Endothelial cell of umbilical vein (primary cell): Measurements from ENCODE around the gene MAP1B. TPM values are rescaled to one million over a fixed set of nuclear protein-coding genes. Genes with fewer than 3 reads are reported as not detected.

ENCODE experiments used
- BruUV-seq: library from RNA; stranded (reverse); fragments of 400-500 nt; replicated peaks from 2 replicates; lab custom pipeline; 2021; lab: Mats Ljungman, UMichigan
- CTCF ChIA-PET: fragments of 300-600, 350-600 bp; sonication (Branson Sonifier 250); formaldehyde crosslinking; loops from one replicate; lab custom pipeline; 2021; ENCODE audit warnings: antibody characterized with exemption, inconsistent platforms; lab: Charles Lee
- POLR2A ChIA-PET: fragments of 300-600, 350-600 bp; sonication (Branson Sonifier 250); formaldehyde crosslinking; loops from one replicate; lab custom pipeline; 2021; ENCODE audit warnings: antibody characterized with exemption, inconsistent platforms; lab: Charles Lee
- DNase-seq: peaks from one replicate; pipeline ENCODE4 v3.0.0-alpha.2; 2011; ENCODE audit warnings: low read depth, low spot score
- FAIRE-seq: peaks from 2 replicates; lab custom pipeline; 2011; peaks lifted over from hg19 to GRCh38; lab: Jason Lieb, UNC
- H2AFZ ChIP-seq: 2 replicates; pipeline ENCODE4 v1.6.0; 2012; ENCODE audit warnings: low read depth, low read length, control low read depth, inconsistent platforms
- H3K27ac ChIP-seq: 2 replicates; pipeline ENCODE4 v1.5.1; 2011; ENCODE audit warnings: low read depth, mild to moderate bottlenecking, control low read depth, low read length, moderate library complexity; ENCODE audit not compliant: insufficient read depth
- H3K27me3 ChIP-seq, 2 experiments: 2 replicates each; pipeline versions ENCODE4 v1.6.0 to v1.6.1; 2011; ENCODE audit warnings: low read length in 2 of 2, mixed read lengths in 1 of 2; ENCODE audit not compliant: control insufficient read depth in 2 of 2, insufficient read depth in 2 of 2
- H3K36me3 ChIP-seq, 2 experiments: 2 replicates in 1 of 2; 3 replicates in 1 of 2; pipeline ENCODE4 v1.5.1; 2011; ENCODE audit warnings: low read length in 2 of 2, mild to moderate bottlenecking in 1 of 2, moderate library complexity in 1 of 2; ENCODE audit not compliant: control insufficient read depth in 2 of 2, insufficient read depth in 2 of 2; ENCODE audit errors: extremely low read depth in 1 of 2
- H3K4me1 ChIP-seq: 3 replicates; pipeline ENCODE4 v1.5.1; 2011; ENCODE audit warnings: mild to moderate bottlenecking, low read length; ENCODE audit not compliant: control insufficient read depth, insufficient read depth; ENCODE audit errors: extremely low read depth
- H3K4me2 ChIP-seq: 2 replicates; pipeline ENCODE4 v1.6.1; 2011; ENCODE audit warnings: low read length, control low read depth, mixed read lengths; ENCODE audit not compliant: insufficient read depth
- H3K4me3 ChIP-seq, 3 experiments: fragments of 200-600 bp in 1 of 3; sonication (generic), shearing (Covaris generic) in 1 of 3; replicated peaks in 1 of 3; 2 replicates each; pipeline ENCODE4 v1.5.1; 2011 to 2016; ENCODE audit warnings: control low read depth in 3 of 3, low read length in 3 of 3, mild to moderate bottlenecking in 2 of 3, inconsistent platforms in 1 of 3, low read depth in 1 of 3, moderate library complexity in 1 of 3; ENCODE audit not compliant: insufficient read depth in 1 of 3
- H3K79me2 ChIP-seq: 2 replicates; pipeline ENCODE4 v1.6.0; 2012; ENCODE audit warnings: low read length, inconsistent platforms; ENCODE audit not compliant: control insufficient read depth, insufficient read depth
- H3K9ac ChIP-seq: replicated peaks from 2 replicates; pipeline ENCODE3; 2011; ENCODE audit warnings: low read length, control low read depth; ENCODE audit not compliant: insufficient read depth; ENCODE audit errors: extremely low read depth
- H3K9me1 ChIP-seq: replicated peaks from 3 replicates; pipeline ENCODE4 v1.6.0; 2011; ENCODE audit warnings: mild to moderate bottlenecking, low read length; ENCODE audit not compliant: control insufficient read depth, insufficient read depth; ENCODE audit errors: extremely low read depth
- H3K9me3 ChIP-seq: replicated peaks from 2 replicates; pipeline ENCODE4 v1.5.1; 2012; ENCODE audit warnings: low read length, inconsistent platforms; ENCODE audit not compliant: control insufficient read depth, insufficient read depth
- H4K20me1 ChIP-seq: replicated peaks from 2 replicates; pipeline ENCODE3; 2011; ENCODE audit warnings: mild to moderate bottlenecking, low read length; ENCODE audit not compliant: control insufficient read depth, insufficient read depth; ENCODE audit errors: extremely low read depth
- EZH2 ChIP-seq: IDR thresholded peaks from 2 replicates; pipeline ENCODE4 v1.6.1; 2012; ENCODE audit warnings: borderline replicate concordance, low read depth, mild to moderate bottlenecking, moderate library complexity, low read length, inconsistent platforms; ENCODE audit not compliant: severe bottlenecking
- FOS ChIP-seq: IDR thresholded peaks from 2 replicates; pipeline ENCODE4 v1.6.1; 2011; ENCODE audit warnings: mild to moderate bottlenecking, low read length, moderate library complexity, borderline replicate concordance; ENCODE audit not compliant: insufficient read depth
- GATA2 ChIP-seq: IDR thresholded peaks from 2 replicates; pipeline ENCODE4 v1.7.0; 2011; ENCODE audit warnings: low read depth, mild to moderate bottlenecking, moderate library complexity, mixed read lengths, low read length; ENCODE audit not compliant: insufficient read length, insufficient read depth
- JUN ChIP-seq: IDR thresholded peaks from 2 replicates; pipeline ENCODE4 v1.6.1; 2011; ENCODE audit warnings: borderline replicate concordance, low read depth; ENCODE audit not compliant: insufficient read length, insufficient read depth
- MYC ChIP-seq: IDR thresholded peaks from one replicate; pipeline ENCODE4 v1.6.1; 2011; ENCODE audit warnings: mild to moderate bottlenecking, low read depth, low read length
- POLR2A ChIP-seq: IDR thresholded peaks from 2 replicates; pipeline ENCODE4 v1.6.1; 2012; ENCODE audit warnings: low read depth, mild to moderate bottlenecking, control low read depth, low read length
- POLR2AphosphoS5 ChIP-seq: IDR thresholded peaks from 2 replicates; pipeline ENCODE4 v1.6.1; 2012; ENCODE audit warnings: low read depth, mild to moderate bottlenecking, control low read depth, low read length, moderate library complexity; ENCODE audit not compliant: insufficient read depth
- dilution Hi-C: fragments of 300-500 bp; cut with MboI; formaldehyde crosslinking; loops from one replicate; pipeline ENCODE4 v1.15.0; 2019; ENCODE audit warnings: low sequenced_read_pairs; ENCODE audit not compliant: extremely low pct_ligation_motif_present
- intact Hi-C: fragments of 100-400 bp; cut with micrococcal nuclease; formaldehyde crosslinking; loops from one replicate; pipeline ENCODE4 v1.10.0; 2022
- polyA plus RNA-seq, 4 experiments: library from polyadenylated mRNA; depleted of rRNA in 3 of 4; stranded (reverse) in 3 of 4; unstranded in 1 of 4; fragments of >200 nt; gene quantifications; 2 replicates each; pipeline versions ENCODE4 v1.2.1 to v1.2.3, GENCODE V29; 2011 to 2012; ENCODE audit warnings: missing spikeins in 1 of 4
- total RNA-seq: library from RNA; stranded (reverse); gene quantifications from 2 replicates; pipeline ENCODE4 v1.2.3, GENCODE V29; 2021
- TF ChIP-seq, protein P1 (sequence below): IDR thresholded peaks from 2 replicates; pipeline ENCODE4 v1.6.1; 2011; ENCODE audit not compliant: insufficient read depth, insufficient read length
- TF ChIP-seq, protein P2 (sequence below), 2 donors: IDR thresholded peaks; 1 replicate in 1 of 2; 2 replicates in 1 of 2; pipeline ENCODE4 v1.5.1; 2011; ENCODE audit warnings: low read length in 2 of 2, mild to moderate bottlenecking in 2 of 2, moderate library complexity in 2 of 2, control low read depth in 1 of 2, inconsistent platforms in 1 of 2, low read depth in 1 of 2; ENCODE audit not compliant: insufficient read depth in 1 of 2; ENCODE audit errors: extremely low read depth in 1 of 2

Gene MAP1B
- total and polyA plus RNA-seq, 2 donors (not counting 3 experiments of a cell fraction or from before 2014, with no cell fraction given), result 55.9 to 263 TPM

- FAIRE-seq (no peak), DNase-seq (no peak)
- Histone ChIP-seq H3K9ac (no peak overlapping the region), H3K4me3 (no peak overlapping the region), H3K9me1 (no peaks in the 10 kb centered on the region), H3K79me2 (peaks cover 4% of the 10 kb centered on the region), H3K4me1 (peaks cover 37% of the 10 kb centered on the region), H4K20me1 (no peaks in the 10 kb centered on the region), H3K9me3 (no peaks in the 10 kb centered on the region), H3K27ac (no peak overlapping the region), H3K27me3 (no peaks in the 10 kb centered on the region), H3K4me2 (no peak overlapping the region), H3K36me3 (peaks cover 22 to 43% of the 10 kb centered on the region in 2 experiments), H2AFZ (no peak overlapping the region)
- ChIA-PET POLR2A (no interaction called here), CTCF (interaction anchor here (1.0 to 3.9 kb wide), 3 partner anchors 35 to 73 kb away, joined by 3 to 35 read pairs (median 11); no protein-coding TSS in a partner anchor)
- intact Hi-C loops (no loop called here), dilution Hi-C loops (no loop called here)
- no TSS peak for BruUV-seq
- TF ChIP-seq GATA2 (no peak), POLR2AphosphoS5 (no peak), EZH2 (no peak), MYC (no peak), POLR2A (no peak)
Observed at GRCh38 chr5:72206994-72207393, 99.7 kb downstream of the MAP1B start.

- intact Hi-C loops, result no loop called here
- POLR2A ChIA-PET, result interaction anchor here (0.9 kb wide), 2 partner anchors 20 to 100 kb away, joined by 3 read pairs; no protein-coding TSS in a partner anchor
Observed at GRCh38 chr5:72208324-72208926, 101.2 kb downstream of the MAP1B start.

More at GRCh38 chr5:72208324-72208926, 101.2 kb downstream of the MAP1B start:
- Histone ChIP-seq H3K27ac (no peak overlapping the region), H3K79me2 (peaks cover 3% of the 10 kb centered on the region), H3K4me2 (no peak overlapping the region), H4K20me1 (no peaks in the 10 kb centered on the region), H3K9ac (no peak overlapping the region), H3K36me3 (peaks cover 19 to 34% of the 10 kb centered on the region in 2 experiments), H2AFZ (no peak overlapping the region), H3K27me3 (no peaks in the 10 kb centered on the region), H3K4me3 (no peak overlapping the region), H3K4me1 (peaks cover 38% of the 10 kb centered on the region), H3K9me1 (no peaks in the 10 kb centered on the region), H3K9me3 (no peaks in the 10 kb centered on the region)
- dilution Hi-C loops, result no loop called here
- BruUV-seq, result TSS peak; percentile 14
- FAIRE-seq (no peak), DNase-seq (no peak)
- TF ChIP-seq POLR2AphosphoS5 (no peak), GATA2 (no peak), FOS (no peak), POLR2A (no peak), JUN (no peak), EZH2 (no peak), MYC (no peak)
- TF ChIP-seq, protein P1, sequence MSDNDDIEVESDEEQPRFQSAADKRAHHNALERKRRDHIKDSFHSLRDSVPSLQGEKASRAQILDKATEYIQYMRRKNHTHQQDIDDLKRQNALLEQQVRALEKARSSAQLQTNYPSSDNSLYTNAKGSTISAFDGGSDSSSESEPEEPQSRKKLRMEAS, result no peak
- TF ChIP-seq, protein P2, sequence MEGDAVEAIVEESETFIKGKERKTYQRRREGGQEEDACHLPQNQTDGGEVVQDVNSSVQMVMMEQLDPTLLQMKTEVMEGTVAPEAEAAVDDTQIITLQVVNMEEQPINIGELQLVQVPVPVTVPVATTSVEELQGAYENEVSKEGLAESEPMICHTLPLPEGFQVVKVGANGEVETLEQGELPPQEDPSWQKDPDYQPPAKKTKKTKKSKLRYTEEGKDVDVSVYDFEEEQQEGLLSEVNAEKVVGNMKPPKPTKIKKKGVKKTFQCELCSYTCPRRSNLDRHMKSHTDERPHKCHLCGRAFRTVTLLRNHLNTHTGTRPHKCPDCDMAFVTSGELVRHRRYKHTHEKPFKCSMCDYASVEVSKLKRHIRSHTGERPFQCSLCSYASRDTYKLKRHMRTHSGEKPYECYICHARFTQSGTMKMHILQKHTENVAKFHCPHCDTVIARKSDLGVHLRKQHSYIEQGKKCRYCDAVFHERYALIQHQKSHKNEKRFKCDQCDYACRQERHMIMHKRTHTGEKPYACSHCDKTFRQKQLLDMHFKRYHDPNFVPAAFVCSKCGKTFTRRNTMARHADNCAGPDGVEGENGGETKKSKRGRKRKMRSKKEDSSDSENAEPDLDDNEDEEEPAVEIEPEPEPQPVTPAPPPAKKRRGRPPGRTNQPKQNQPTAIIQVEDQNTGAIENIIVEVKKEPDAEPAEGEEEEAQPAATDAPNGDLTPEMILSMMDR (IDR thresholded peaks at IDR 0.05; ENCODE audit: extremely low read depth in 1 of 2, insufficient read depth in 1 of 2, low read depth in 1 of 2, low read length in 2 of 2), result no peak
- CTCF ChIA-PET, result interaction anchor here (0.6 to 3.9 kb wide), 9 partner anchors 9 to 569 kb away, joined by 3 to 35 read pairs (median 5); no protein-coding TSS in a partner anchor
